Astrocyte (in vitro differentiated cells and primary cell): ENCODE data around the gene SBNO2. TPM values are rescaled to one million over a fixed set of nuclear protein-coding genes. Genes with fewer than 3 reads are reported as not detected.

Source experiments
- DNase-seq: peaks from one replicate; pipeline ENCODE4 v3.0.0-alpha.2; 2010; ENCODE audit warnings: low read depth
- FAIRE-seq: peaks from 2 replicates; lab custom pipeline; 2011; peaks lifted over from hg19 to GRCh38; lab: Jason Lieb, UNC
- H2AFZ ChIP-seq: 2 replicates; pipeline ENCODE4 v1.6.0; 2012; ENCODE audit warnings: low read depth, low read length, inconsistent platforms
- H3K27ac ChIP-seq: 2 replicates; pipeline ENCODE4 v1.5.1; 2011; ENCODE audit warnings: low read depth, low read length, inconsistent platforms
- H3K27me3 ChIP-seq: 2 replicates; pipeline ENCODE4 v1.6.0; 2011; ENCODE audit warnings: low read length, inconsistent platforms; ENCODE audit not compliant: insufficient read depth
- H3K36me3 ChIP-seq: 2 replicates; pipeline ENCODE4 v1.5.1; 2011; ENCODE audit warnings: low read length, inconsistent platforms; ENCODE audit not compliant: insufficient read depth
- H3K4me1 ChIP-seq: 2 replicates; pipeline ENCODE4 v1.5.1; 2011; ENCODE audit warnings: low read length, inconsistent platforms; ENCODE audit not compliant: insufficient read depth
- H3K4me2 ChIP-seq: 2 replicates; pipeline ENCODE4 v1.6.0; 2012; ENCODE audit warnings: low read length, inconsistent platforms
- H3K4me3 ChIP-seq: 2 replicates; pipeline ENCODE4 v1.5.1; 2011; ENCODE audit warnings: low read depth, mild to moderate bottlenecking, low read length, inconsistent platforms; ENCODE audit not compliant: insufficient read depth
- H3K79me2 ChIP-seq: 2 replicates; pipeline ENCODE4 v1.6.0; 2012; ENCODE audit warnings: mild to moderate bottlenecking, low read length, inconsistent platforms; ENCODE audit not compliant: insufficient read depth
- H3K9ac ChIP-seq: 2 replicates; pipeline ENCODE4 v1.6.0; 2012; ENCODE audit warnings: mild to moderate bottlenecking, low read length, inconsistent platforms
- H3K9me3 ChIP-seq: 2 replicates; pipeline ENCODE4 v1.5.1; 2012; ENCODE audit warnings: low read depth, mild to moderate bottlenecking, low read length, inconsistent platforms; ENCODE audit not compliant: insufficient read depth
- H4K20me1 ChIP-seq: 2 replicates; pipeline ENCODE4 v1.6.0; 2012; ENCODE audit warnings: low read length, inconsistent platforms; ENCODE audit not compliant: insufficient read depth
- H3K27ac Mint-ChIP-seq: one replicate; pipeline ENCODE4 v1.8.0; 2021; ENCODE audit warnings: mild to moderate bottlenecking, mixed read lengths; ENCODE audit not compliant: unreplicated experiment
- H3K27me3 Mint-ChIP-seq: one replicate; pipeline ENCODE4 v1.8.0; 2021; ENCODE audit warnings: low read depth, mixed read lengths; ENCODE audit not compliant: unreplicated experiment
- H3K36me3 Mint-ChIP-seq: one replicate; pipeline ENCODE4 v1.8.0; 2021; ENCODE audit warnings: low read depth, mixed read lengths; ENCODE audit not compliant: unreplicated experiment
- H3K4me1 Mint-ChIP-seq: one replicate; pipeline ENCODE4 v1.8.0; 2021; ENCODE audit warnings: low read depth, mixed read lengths; ENCODE audit not compliant: unreplicated experiment
- H3K4me3 Mint-ChIP-seq: one replicate; pipeline ENCODE4 v1.8.0; 2021; ENCODE audit warnings: mild to moderate bottlenecking, moderate library complexity, mixed read lengths; ENCODE audit not compliant: unreplicated experiment
- H3K9me3 Mint-ChIP-seq: one replicate; pipeline ENCODE4 v1.8.0; 2021; ENCODE audit warnings: mild to moderate bottlenecking, mixed read lengths; ENCODE audit not compliant: unreplicated experiment
- CTCF ChIP-seq: IDR thresholded peaks from 2 replicates; pipeline ENCODE4 v1.5.1; 2011; ENCODE audit warnings: low read depth, mild to moderate bottlenecking, inconsistent platforms, low read length, moderate library complexity; ENCODE audit not compliant: insufficient read depth
- EZH2 ChIP-seq: IDR thresholded peaks from 2 replicates; pipeline ENCODE4 v1.6.1; 2012; ENCODE audit warnings: mild to moderate bottlenecking, low read length, inconsistent platforms; ENCODE audit not compliant: insufficient read depth
- total RNA-seq: library from RNA; stranded (reverse); gene quantifications from 2 replicates; pipeline ENCODE4 v1.2.1, GENCODE V29; 2021

The SBNO2 gene
- total RNA-seq, 1 donor from 2014 or later: 39.3 TPM

- Mint-ChIP-seq H3K4me1 (peaks cover 11% of the 10 kb centered on the region), H3K36me3 (peaks cover 4% of the 10 kb centered on the region), H3K27ac (peak overlapping the region; percentile 95), H3K4me3 (peak overlapping the region; percentile 72), H3K9me3 (peaks cover 4% of the 10 kb centered on the region), H3K27me3 (no peaks in the 10 kb centered on the region)
- TF ChIP-seq CTCF (no peak), EZH2 (no peak)
- H3K4me3 ChIP-seq: no peak overlapping the region
- H3K4me2 ChIP-seq: peak overlapping the region; percentile 78
- peak overlapping the region; percentile 74 for H3K9ac ChIP-seq
- DNase-seq (peak; percentile 100), FAIRE-seq (no peak)
- H4K20me1 ChIP-seq: peaks cover 26% of the 10 kb centered on the region
- H2AFZ ChIP-seq: no peak overlapping the region
- no peaks in the 10 kb centered on the region for H3K9me3 ChIP-seq
- H3K4me1 ChIP-seq: peaks cover 47% of the 10 kb centered on the region
- H3K27ac ChIP-seq: peak overlapping the region; percentile 95
- peaks cover 23% of the 10 kb centered on the region for H3K79me2 ChIP-seq
- H3K27me3 ChIP-seq: no peaks in the 10 kb centered on the region
- no peaks in the 10 kb centered on the region for H3K36me3 ChIP-seq
Measured at GRCh38 chr19:1102407-1103131, 71.5 kb downstream of the SBNO2 start.

- DNase-seq (no peak), FAIRE-seq (no peak)
- Histone ChIP-seq H3K27ac (peak overlapping the region; percentile 88), H3K79me2 (peaks cover 17% of the 10 kb centered on the region), H4K20me1 (peaks cover 14% of the 10 kb centered on the region), H3K36me3 (no peaks in the 10 kb centered on the region), H3K4me3 (no peak overlapping the region), H3K27me3 (no peaks in the 10 kb centered on the region), H3K4me1 (peaks cover 47% of the 10 kb centered on the region), H3K4me2 (peak overlapping the region; percentile 75), H3K9ac (peak overlapping the region; percentile 70), H2AFZ (no peak overlapping the region), H3K9me3 (no peaks in the 10 kb centered on the region)
- H3K27me3 Mint-ChIP-seq: no peaks in the 10 kb centered on the region
- H3K27ac Mint-ChIP-seq: no peak overlapping the region
- peaks cover 4% of the 10 kb centered on the region for H3K9me3 Mint-ChIP-seq
- peaks cover 4% of the 10 kb centered on the region for H3K36me3 Mint-ChIP-seq
- no peak overlapping the region for H3K4me3 Mint-ChIP-seq
- peaks cover 11% of the 10 kb centered on the region for H3K4me1 Mint-ChIP-seq
- TF ChIP-seq EZH2 (no peak), CTCF (no peak)
Measured at GRCh38 chr19:1101337-1101698, 72.8 kb downstream of the SBNO2 start.
